ENCODE data around the gene USP3.

DNA sequence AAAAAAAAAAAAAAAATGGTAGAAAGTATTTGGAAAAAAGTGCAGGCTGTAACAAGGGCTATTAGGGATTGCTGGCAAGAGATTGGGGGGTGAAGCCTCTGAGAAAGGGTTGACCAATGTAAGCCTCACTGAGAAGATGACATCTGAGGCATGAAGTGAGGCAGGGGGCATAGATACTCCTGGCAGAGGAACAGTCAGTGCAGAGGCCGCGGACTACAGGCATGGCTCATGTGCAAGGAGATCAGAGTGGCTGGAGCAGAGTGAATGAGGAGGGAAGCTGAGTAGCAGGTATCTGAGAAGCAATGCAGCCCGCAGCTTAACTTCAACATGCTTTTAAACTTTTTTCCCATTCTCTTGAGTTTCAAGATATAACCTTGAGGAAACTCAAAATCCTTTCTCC is 98.2 kb downstream of the USP3 start:
- TF ChIP-seq EZH2 (IDR thresholded peaks at IDR 0.05), result no peak
- TF ChIP-seq, protein P1, sequence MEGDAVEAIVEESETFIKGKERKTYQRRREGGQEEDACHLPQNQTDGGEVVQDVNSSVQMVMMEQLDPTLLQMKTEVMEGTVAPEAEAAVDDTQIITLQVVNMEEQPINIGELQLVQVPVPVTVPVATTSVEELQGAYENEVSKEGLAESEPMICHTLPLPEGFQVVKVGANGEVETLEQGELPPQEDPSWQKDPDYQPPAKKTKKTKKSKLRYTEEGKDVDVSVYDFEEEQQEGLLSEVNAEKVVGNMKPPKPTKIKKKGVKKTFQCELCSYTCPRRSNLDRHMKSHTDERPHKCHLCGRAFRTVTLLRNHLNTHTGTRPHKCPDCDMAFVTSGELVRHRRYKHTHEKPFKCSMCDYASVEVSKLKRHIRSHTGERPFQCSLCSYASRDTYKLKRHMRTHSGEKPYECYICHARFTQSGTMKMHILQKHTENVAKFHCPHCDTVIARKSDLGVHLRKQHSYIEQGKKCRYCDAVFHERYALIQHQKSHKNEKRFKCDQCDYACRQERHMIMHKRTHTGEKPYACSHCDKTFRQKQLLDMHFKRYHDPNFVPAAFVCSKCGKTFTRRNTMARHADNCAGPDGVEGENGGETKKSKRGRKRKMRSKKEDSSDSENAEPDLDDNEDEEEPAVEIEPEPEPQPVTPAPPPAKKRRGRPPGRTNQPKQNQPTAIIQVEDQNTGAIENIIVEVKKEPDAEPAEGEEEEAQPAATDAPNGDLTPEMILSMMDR (IDR thresholded peaks at IDR 0.05), result no peak
